ENCODE results near the gene IFI27.

- no peak for TF ChIP-seq CTCF (conservative IDR thresholded peaks at IDR 0.05; ENCODE audit: low read depth, low read length)
- TF ChIP-seq EZH2 (IDR thresholded peaks at IDR 0.05; ENCODE audit: borderline replicate concordance, low read depth, low read length, poor library complexity, severe bottlenecking): no peak
These were observed 653 bp upstream of the IFI27 start for GRCh38 chr14:94109915-94110250.
